GM10248 (cell line): ENCODE results near the gene MAPRE2.

Experiments
- CTCF ChIA-PET: fragments of 300-600 bp; sonication (Branson Sonifier 250); formaldehyde crosslinking; extraction: SDS; loops from one replicate; lab custom pipeline; 2021; ENCODE audit warnings: antibody characterized with exemption; lab: Yijun Ruan, JAX
- POLR2A ChIA-PET: fragments of 350-650 bp; sonication (Branson Sonifier 250); formaldehyde crosslinking; extraction: SDS; loops from one replicate; lab custom pipeline; 2020; ENCODE audit warnings: antibody characterized with exemption; lab: Yijun Ruan, JAX
- DNase-seq: peaks from one replicate; pipeline ENCODE4 v3.0.0; 2012; ENCODE audit errors: extremely low spot score
- CTCF ChIP-seq: IDR thresholded peaks from 2 replicates; pipeline ENCODE4 v1.5.1; 2012; ENCODE audit warnings: mild to moderate bottlenecking, low read depth; ENCODE audit errors: extremely low read depth, missing control alignments, control extremely low read depth

The MAPRE2 gene

GRCh38 chr18:35062408-35062807, 21.2 kb downstream of the MAPRE2 start:
- CTCF ChIA-PET: no interaction called here
- POLR2A ChIA-PET: no interaction called here
- no peak for DNase-seq
- no peak for TF ChIP-seq CTCF

- no peak for DNase-seq
- no peak for TF ChIP-seq CTCF
- ChIA-PET POLR2A (no interaction called here), CTCF (interaction anchor here (0.9 to 1.0 kb wide), 2 partner anchors 9 to 23 kb away, joined by 3 to 4 read pairs; no protein-coding TSS in a partner anchor)
Observed at GRCh38 chr18:35063875-35064690, 22.9 kb downstream of the MAPRE2 start.

GRCh38 chr18:35067454-35067853, 26.2 kb downstream of the MAPRE2 start:
- POLR2A ChIA-PET: no interaction called here
- DNase-seq: no peak
- CTCF ChIA-PET: interaction anchor here (0.7 to 2.1 kb wide), 2 partner anchors 9 to 60 kb away, joined by 4 read pairs; no protein-coding TSS in a partner anchor
- no peak for TF ChIP-seq CTCF

GRCh38 chr18:35071819-35072247, 30.6 kb downstream of the MAPRE2 start:
- POLR2A ChIA-PET: no interaction called here
- DNase-seq: no peak
- TF ChIP-seq CTCF: peak; percentile 4
- CTCF ChIA-PET: interaction anchor here (0.8 to 1.0 kb wide), 2 partner anchors 31 to 55 kb away, joined by 3 read pairs; partner anchors contain the start of gene MAPRE2

- ChIA-PET POLR2A (no interaction called here), CTCF (interaction anchor here (0.8 to 2.8 kb wide), 5 partner anchors 9 to 55 kb away, joined by 3 to 11 read pairs (median 3); no protein-coding TSS in a partner anchor)
- DNase-seq: no peak
- no peak for TF ChIP-seq CTCF
Observed at GRCh38 chr18:35072616-35073015, 31.4 kb downstream of the MAPRE2 start.

- TF ChIP-seq CTCF: no peak
- CTCF ChIA-PET: interaction anchor here (1.1 to 2.8 kb wide), 11 partner anchors 10 to 47 kb away, joined by 3 to 12 read pairs (median 4); no protein-coding TSS in a partner anchor
- DNase-seq: no peak
- POLR2A ChIA-PET: no interaction called here
Observed at GRCh38 chr18:35073186-35074105, 32.2 kb downstream of the MAPRE2 start.
